GM19351 (cell line): Measurements from ENCODE around the gene F12.

Source experiments
- ATAC-seq: cut with Tn5 transposase; IDR thresholded peaks from one replicate; pipeline ENCODE4 v1.9.1; 2021; ENCODE audit warnings: mild to moderate bottlenecking, moderate library complexity; ENCODE audit not compliant: unreplicated experiment

The F12 gene

DNA sequence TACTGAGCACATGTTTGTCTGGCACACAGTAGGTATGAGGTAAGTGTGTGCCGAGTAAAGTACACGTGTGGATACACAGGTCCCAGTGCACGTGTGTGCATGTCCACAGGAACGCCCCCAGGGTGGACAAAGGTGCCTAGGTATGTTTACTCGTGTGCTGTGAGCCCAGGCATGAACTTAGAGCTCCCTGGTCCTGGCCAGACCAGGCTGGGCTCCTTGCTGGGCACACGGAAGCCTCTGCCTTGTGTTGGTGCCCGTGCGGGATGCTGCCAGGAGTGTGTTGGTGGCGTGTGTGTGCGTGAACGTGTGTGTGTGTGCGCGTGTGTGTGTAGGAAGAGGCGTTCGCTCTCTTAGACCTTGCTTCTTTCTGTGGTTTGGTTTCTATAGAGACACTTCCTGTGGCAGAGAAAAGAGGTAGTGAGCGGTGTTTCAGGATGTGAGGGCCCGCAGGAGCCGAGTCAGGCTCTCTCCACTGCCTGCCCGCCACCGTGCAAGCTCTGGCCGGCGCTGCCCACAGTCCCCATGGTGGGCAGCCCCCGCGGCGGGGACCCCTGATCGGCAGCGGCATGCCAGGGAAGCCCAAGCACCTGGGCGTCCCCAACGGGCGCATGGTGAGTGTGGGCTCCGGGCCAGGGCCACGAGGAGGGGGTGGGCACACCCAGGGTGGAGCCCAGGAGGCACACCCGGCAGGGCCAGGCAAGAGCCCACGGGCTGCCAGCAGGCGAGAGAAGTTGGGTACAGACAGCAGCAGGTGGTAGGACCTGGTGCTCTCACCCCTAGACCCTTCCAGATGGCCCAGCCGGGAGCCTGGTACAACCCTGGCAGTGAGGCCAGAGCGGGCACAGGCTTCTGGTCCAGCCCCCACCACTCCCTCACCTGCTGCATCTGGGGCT, 51.7 kb downstream of the F12 start, which contains the start of gene RGS14:
Gene RGS14 (plus strand): TSS at position 466 of the 893 bp plus-strand sequence. CDS start 101 bp downstream, at position 567.
- peak; percentile 92 for ATAC-seq

DNA sequence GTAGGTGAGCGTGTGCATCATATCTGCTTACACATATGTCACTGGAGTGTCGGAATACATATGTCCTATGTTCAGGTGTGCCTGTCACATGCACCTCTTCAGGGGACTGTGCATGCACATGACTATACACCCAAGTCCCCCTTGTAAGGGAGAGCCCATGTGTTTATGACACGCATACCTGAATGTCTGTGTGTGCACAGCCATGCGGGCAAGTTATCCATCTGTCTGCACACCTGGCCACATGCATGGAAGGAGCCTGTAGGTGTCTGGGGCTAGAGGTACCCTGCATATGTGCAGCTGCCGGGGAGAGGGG, 52.3 kb downstream of the F12 start:
- ATAC-seq = no peak

DNA sequence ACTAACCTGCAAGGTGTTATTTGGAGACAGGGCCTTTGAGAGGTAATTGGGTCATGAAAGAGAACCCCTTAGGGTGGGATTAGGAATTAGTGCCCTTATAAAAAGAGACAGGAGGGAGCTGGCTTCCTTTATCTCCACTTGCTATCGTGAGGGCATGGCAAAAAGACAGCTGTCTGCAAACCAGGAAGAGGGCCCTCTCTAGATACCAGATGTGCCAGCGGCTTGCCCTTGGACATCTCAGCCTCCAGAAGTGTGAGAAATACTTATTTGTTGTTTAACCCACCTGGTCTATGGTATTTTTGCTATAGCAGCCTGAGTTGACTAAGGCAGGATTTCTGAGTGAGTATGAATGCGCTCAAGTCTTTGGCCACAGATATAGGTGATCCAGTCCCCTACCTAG, 52.6 kb downstream of the F12 start:
- no peak for ATAC-seq

DNA sequence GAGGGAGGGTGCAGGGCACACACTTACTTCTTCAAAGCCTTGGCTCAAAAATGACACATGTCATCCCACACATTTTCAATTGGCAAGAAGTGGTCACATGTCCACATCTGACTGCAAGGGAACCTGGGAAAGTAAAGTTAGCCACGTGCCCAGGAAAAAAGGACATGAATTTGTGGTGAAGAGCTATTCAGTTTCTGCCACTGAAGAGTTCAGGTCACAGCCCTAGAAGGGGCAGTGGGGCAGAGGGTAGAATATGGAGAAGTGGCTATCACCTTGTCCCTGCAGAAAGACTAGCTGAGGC, 53.5 kb downstream of the F12 start:
- no peak for ATAC-seq

DNA sequence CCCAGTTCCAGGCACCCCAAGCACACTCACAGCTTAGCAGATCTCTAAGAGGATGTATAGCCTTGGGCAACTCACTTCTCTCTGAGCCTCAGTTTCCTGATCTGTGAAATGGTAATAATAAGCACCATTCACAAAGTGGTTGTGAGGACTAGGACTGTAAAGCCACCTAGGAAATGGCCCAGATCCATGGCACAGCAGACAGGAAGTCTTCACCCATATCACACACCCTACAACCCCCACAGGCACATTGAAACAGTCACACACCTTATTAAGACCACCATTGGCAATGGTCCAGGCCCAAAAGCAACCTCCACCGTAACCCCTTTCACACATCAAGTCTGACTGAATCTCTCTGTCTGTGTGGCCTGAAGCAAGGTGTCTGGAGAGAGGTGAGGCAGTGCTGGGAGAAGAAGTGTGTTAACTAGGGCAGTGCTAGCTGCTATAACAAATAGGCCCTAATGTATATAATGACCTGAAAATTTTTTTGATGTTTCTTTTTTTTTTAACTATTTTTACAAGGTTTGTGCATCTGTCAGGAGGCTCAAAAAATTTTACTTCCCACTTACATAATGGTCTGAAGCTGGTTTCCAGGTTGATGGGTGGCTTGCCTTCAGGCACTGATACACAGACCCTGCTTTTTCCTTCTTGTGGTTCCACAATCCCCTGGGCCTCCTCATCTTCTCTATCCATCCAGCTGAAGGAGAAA, 54.0 kb downstream of the F12 start:
- ATAC-seq = no peak

DNA sequence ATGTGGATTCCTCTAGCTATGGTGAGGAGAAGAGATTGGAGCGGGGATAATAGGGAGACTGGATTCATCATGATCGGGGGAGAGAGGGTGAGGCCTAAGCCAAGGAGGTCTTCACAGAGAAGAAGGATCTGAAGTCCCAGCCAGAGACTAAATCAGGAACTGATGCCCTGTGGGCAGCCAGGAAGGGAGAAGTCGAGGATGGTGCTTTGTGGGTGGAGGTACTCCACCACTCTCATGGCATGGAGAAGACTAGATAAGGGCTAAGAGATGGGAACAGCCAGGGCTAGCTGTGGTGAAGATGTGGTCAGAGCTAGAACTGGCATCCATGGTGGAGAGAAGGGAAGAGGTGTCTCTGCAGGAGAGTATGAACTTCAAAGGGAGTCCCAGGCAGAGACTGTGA, 54.7 kb downstream of the F12 start:
- ATAC-seq = no peak

DNA sequence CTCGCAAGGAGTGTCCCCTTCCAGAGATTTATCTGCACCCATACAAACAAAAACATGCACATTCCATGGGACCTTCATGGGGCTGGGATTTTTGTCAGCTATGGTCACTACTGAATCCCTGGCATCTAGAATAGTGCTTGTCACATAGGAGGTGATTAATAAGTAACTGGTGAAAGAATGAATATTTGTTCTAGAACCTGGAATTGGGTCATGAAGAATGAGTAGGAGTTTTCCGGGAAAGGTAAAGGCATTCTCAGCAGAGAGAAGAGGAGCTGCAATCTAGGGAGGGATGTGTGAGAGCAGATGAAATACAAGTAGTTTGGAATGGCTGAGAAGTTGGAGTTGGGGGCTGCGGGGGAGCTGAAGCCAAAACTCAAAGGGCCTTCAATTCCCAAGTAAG, 55.1 kb downstream of the F12 start:
- ATAC-seq = no peak

DNA sequence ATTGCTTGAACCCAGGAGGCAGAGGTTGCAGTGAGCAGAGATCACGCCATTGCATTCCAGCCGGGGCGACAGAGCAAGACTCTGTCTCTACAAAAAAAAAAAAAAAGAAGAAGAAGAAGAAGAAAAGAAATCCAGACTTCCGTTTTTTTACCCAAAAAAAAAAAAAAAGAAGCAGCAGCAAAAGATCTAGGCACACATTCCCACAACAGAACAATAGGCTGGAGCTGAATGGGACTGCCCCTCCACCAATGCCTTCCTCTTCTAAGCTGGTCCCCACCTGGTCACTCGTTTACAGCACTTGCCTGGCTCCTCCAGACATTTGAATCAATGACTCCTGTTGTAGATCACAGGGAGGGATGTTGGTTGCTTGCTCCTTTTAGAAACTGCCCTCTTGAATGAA, 56.3 kb downstream of the F12 start:
- ATAC-seq = no peak
